CD4-positive, alpha-beta T cell treated with Interleukin-4 for 1 hour (primary cell): ENCODE measurements around the gene CTNNA3.

Experiments used
- DNase-seq, 2 donors: peaks; one replicate each; pipeline ENCODE4 v3.0.0-alpha.2; 2020 to 2022

The CTNNA3 gene

GRCh38 chr10:67664942-67665341 lies 31.1 kb downstream of the CTNNA3 start:
- no peak for DNase-seq

- no peak for DNase-seq
These were observed 32.4 kb downstream of the CTNNA3 start for GRCh38 chr10:67663449-67664087.

- DNase-seq: no peak
These were observed 33.6 kb downstream of the CTNNA3 start for GRCh38 chr10:67662415-67662814.

- no peak for DNase-seq
These were observed 36.5 kb downstream of the CTNNA3 start for GRCh38 chr10:67659497-67659896.

- DNase-seq: no peak
These were observed 38.2 kb downstream of the CTNNA3 start for GRCh38 chr10:67657775-67658174.

- DNase-seq: no peak
These were observed 45.4 kb downstream of the CTNNA3 start for GRCh38 chr10:67650558-67650957.

- no peak for DNase-seq
These were observed 47.3 kb downstream of the CTNNA3 start for GRCh38 chr10:67648613-67649229.

- no peak for DNase-seq
These were observed 65.1 kb downstream of the CTNNA3 start for GRCh38 chr10:67630904-67631303.

- no peak for DNase-seq
These were observed 66.5 kb downstream of the CTNNA3 start for GRCh38 chr10:67629461-67629971.

- no peak for DNase-seq
These were observed 73.0 kb downstream of the CTNNA3 start for GRCh38 chr10:67622984-67623383.

GRCh38 chr10:67622511-67622910 lies 73.5 kb downstream of the CTNNA3 start:
- DNase-seq: no peak

- no peak for DNase-seq
These were observed 74.2 kb downstream of the CTNNA3 start for GRCh38 chr10:67621834-67622233.

GRCh38 chr10:67618116-67618515 lies 77.9 kb downstream of the CTNNA3 start:
- no peak for DNase-seq

GRCh38 chr10:67612577-67613537 lies 83.1 kb downstream of the CTNNA3 start:
- DNase-seq: peak; percentile 48 to 75

- DNase-seq: no peak
These were observed 83.8 kb downstream of the CTNNA3 start for GRCh38 chr10:67612176-67612575.

- no peak for DNase-seq
These were observed 85.8 kb downstream of the CTNNA3 start for GRCh38 chr10:67609996-67610793.

- DNase-seq: no peak
These were observed 88.0 kb downstream of the CTNNA3 start for GRCh38 chr10:67608001-67608400.

- DNase-seq: no peak
These were observed 88.5 kb downstream of the CTNNA3 start for GRCh38 chr10:67607472-67607871.

GRCh38 chr10:67606572-67606971 lies 89.4 kb downstream of the CTNNA3 start:
- no peak for DNase-seq

GRCh38 chr10:67603701-67604100 lies 92.3 kb downstream of the CTNNA3 start:
- DNase-seq: no peak

GRCh38 chr10:67603086-67603485 lies 92.9 kb downstream of the CTNNA3 start:
- no peak for DNase-seq

GRCh38 chr10:67602268-67602950 lies 93.6 kb downstream of the CTNNA3 start:
- no peak for DNase-seq
